HG03558 (cell line): ENCODE results near the gene HELZ2.
"Not testable (repeated sequence)": the region's sequence is repeated elsewhere in the genome, so short reads cannot be mapped to it uniquely, and the experiment has no call there.

Experiments
- ATAC-seq: cut with Tn5 transposase; IDR thresholded peaks from one replicate; pipeline ENCODE4 v1.9.1; 2021; ENCODE audit warnings: moderate number of reproducible peaks; ENCODE audit not compliant: unreplicated experiment; ENCODE audit errors: extremely low read depth

HELZ2 gene

GRCh38 chr20:63566395-63567135 lies 7.5 kb downstream of the HELZ2 start:
- ATAC-seq = no peak

- ATAC-seq = no peak
Measured at GRCh38 chr20:63565699-63566335, 8.2 kb downstream of the HELZ2 start.

- ATAC-seq = no peak
Measured at GRCh38 chr20:63565021-63565698, 8.9 kb downstream of the HELZ2 start.

DNA sequence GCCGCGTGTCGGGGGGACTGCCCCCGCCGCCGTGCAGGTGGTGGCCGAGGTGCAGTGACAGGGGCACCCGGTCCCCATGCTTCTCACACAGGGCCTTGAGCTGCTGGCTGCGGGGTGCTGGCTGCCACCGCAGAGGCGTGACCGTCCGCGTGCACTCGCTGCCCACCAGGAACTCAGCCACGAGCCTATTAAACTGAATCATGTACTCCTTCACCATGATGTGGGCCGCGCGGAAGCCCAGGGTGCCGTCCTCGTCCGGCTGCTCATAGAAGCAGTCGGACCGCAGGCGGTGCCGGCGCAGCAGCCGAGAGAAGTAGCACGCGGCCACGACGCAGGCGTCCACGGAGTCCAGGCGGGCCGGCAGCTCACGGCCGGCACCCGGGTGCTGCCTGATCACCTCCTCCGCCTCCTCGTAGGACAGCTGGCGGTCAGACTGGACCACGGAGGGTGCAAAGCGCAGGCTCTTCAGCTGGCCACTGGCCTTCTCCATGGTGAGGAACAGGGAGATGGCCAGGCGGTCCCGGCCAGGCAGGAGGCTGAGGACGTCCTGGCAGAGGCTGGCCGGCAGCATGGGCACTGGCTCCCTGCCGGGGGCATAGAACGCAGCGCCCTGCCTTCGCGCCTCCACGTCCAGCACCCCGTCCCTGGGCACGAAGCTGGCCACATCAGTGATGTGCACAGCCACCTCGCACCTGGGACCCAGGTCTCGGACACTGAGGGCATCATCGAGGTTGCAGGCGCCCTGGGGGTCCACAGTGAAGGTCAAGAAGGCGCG lies 9.8 kb downstream of the HELZ2 start:
- no peak for ATAC-seq

- no peak for ATAC-seq
Measured at GRCh38 chr20:63563225-63563935, 10.7 kb downstream of the HELZ2 start.

DNA sequence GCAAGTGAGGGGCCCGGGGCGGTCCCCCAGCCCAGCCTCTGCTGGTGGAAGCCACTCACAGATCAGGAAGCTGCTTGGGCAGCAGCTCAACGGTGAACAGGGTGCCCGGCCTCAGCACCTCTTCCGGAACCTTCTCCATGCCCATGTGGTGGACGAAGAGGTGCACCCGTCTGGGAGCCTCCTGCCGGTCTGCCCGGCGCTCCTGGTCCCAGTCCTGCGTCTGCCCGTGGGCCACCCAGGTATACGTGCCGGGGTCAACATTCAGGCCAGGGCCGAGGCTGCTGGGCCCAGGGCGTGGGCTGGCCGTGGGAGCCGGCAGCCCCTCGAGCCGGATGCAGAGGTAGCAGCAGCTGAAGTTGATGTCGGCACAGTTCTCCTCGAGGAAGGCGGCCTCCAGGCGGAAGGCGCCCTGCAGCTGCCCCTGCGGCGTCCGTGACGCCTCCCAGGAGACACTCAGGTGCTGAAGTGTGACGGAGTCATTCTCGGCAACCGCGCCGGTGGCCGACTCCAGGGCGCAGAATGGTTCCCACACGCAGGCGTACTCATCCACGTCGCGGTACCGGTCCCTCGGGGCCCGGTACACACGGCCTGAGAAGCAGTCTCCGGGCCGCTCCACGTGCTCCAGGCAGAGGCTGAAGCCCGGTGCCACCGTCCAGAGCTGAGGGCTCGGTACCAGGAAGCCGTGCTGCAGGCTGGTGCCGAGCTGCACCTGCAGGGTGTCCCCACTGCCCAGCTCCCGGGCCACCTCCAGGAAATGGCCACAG lies 11.4 kb downstream of the HELZ2 start:
- ATAC-seq = no peak

- ATAC-seq = no peak
Measured at GRCh38 chr20:63561624-63562396, 12.2 kb downstream of the HELZ2 start.

DNA sequence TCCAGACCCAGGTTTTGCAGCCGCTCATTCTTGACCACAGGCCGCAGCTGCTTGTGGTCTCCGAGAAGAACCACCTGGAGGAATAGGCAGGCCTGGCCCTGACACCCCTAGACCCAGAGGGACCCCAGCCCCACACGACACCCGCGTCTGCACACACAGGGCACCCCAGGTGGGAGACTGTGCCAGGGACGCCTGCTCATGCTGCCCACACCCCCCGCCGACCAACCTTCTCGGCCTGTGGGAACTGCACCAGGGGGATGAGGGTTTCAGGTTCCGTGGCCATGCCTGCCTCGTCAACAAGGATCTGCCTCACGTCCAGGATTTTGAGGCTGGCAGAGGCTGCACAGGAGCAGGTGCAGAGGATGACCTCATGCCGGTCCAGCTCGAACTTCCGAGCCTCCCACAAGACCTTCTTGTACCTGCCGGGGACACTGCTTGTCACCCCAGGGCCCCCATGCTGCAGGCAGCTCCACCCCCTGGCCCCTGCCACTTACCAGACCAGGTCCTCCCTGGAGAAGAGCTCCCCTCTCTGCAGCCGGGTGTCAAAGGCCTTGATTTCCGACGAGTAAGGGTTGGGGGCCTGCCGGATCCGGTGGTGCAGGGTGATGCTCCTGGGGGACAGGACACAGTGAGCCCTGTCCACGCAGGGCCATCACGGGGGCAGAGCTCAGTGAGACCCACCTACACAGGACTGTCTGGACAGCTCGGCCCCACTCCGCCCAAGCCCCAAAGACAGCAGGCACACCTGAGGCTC lies 13.0 kb downstream of the HELZ2 start:
- no peak for ATAC-seq

DNA sequence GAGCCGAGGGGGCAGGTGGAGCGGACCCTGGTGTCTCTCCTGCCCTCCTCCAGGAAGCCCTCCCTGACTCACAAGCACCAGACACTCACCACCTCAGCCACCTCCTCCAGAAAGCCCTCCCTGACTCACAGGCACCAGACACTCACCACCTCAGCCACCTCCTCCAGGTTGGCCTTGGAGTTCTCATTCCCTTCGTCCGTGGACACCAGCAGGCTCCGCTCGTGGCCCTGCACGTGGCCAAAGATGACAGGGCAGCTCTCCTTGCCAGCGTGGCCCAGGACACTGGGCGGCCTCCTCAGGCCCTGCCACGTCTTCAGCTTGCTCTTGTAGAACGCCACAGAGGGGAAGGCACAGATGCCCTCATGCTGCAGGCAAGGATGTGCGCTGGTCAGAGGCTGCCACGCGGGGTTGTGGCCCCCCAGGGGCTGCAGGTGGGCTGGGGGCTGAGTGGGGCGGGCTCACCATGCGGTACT lies 13.7 kb downstream of the HELZ2 start:
- no peak for ATAC-seq

- ATAC-seq = not testable (repeated sequence)
Measured at GRCh38 chr20:63559485-63560332, 14.3 kb downstream of the HELZ2 start.

DNA sequence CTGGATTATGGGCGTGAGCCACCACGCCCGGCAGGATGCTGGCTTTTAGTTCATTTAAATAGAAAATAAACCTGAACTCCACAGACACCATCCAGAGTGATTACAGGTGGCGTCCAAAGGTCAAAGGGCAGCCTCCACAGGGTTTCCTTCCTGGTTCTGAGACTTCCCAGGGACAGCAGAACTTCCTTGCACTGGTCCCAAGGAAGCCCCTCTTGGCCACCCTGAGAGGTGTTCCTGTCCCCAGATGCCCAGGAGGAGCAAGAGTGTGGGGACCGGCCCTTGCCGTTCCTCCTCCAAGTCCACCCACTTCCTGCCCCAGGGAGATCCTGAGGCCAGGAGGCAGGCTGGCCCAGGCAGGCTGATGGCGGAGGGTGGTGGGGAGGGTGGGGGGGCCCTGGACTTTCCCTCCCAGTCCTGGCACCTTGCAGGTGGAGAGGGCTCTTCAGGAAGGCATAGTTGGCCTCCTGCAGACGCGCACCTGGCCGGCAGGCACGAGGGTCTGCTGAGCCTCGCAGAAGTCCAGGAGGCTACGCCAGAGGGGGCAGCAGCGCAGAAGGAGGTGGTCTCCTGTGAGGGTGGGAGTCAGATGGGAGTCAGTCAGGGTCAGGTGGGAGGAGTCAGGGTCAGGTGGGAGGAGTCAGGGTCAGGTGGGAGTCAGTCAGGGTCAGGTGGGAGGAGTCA lies 15.1 kb downstream of the HELZ2 start:
- no peak for ATAC-seq

GRCh38 chr20:63557481-63557891 lies 16.6 kb downstream of the HELZ2 start:
- no peak for ATAC-seq

GRCh38 chr20:63556873-63557478 lies 17.1 kb downstream of the HELZ2 start:
- ATAC-seq = no peak

GRCh38 chr20:63555661-63556381 lies 18.2 kb downstream of the HELZ2 start:
- ATAC-seq = no peak
